Neural cell (in vitro differentiated cells): ENCODE data around the gene GMPPA. TPM values are rescaled to one million over a fixed set of nuclear protein-coding genes. Genes with fewer than 3 reads are reported as not detected.

Experiments used
- H2AFZ ChIP-seq: fragments of 200-600, 300-800 bp; sonication (generic), shearing (Covaris generic); 2 replicates; pipeline ENCODE4 v1.6.0; 2014; ENCODE audit warnings: low read depth, mild to moderate bottlenecking, antibody characterized with exemption, low read length, moderate library complexity
- H3F3A ChIP-seq: fragments of 200-600 bp; shearing (Covaris generic); 2 replicates; pipeline ENCODE4 v1.6.1; 2016; ENCODE audit warnings: mild to moderate bottlenecking, moderate library complexity, mixed read lengths, antibody characterized with exemption, low read length; ENCODE audit not compliant: insufficient read depth, poor library complexity, severe bottlenecking
- H3K27ac ChIP-seq: fragments of 200-600, 300-800 bp; sonication (generic), shearing (Covaris generic); 2 replicates; pipeline ENCODE4 v1.5.1; 2014; ENCODE audit warnings: mild to moderate bottlenecking, low read length, moderate library complexity
- H3K27me3 ChIP-seq: fragments of 300-800, 200-600 bp; sonication (generic), shearing (Covaris generic); 2 replicates; pipeline ENCODE4 v1.6.0; 2014; ENCODE audit warnings: mild to moderate bottlenecking, low read depth, low read length, moderate library complexity; ENCODE audit not compliant: insufficient read depth
- H3K36me3 ChIP-seq: fragments of 300-800, 200-600 bp; sonication (generic), shearing (Covaris generic); 2 replicates; pipeline ENCODE4 v1.5.1; 2014; ENCODE audit warnings: mild to moderate bottlenecking, antibody characterized with exemption, low read length, moderate library complexity; ENCODE audit not compliant: insufficient read depth
- H3K4me2 ChIP-seq: fragments of 300-800, 200-600 bp; sonication (generic), shearing (Covaris generic); 2 replicates; pipeline ENCODE4 v1.6.0; 2014; ENCODE audit warnings: mild to moderate bottlenecking, low read length
- H3K4me3 ChIP-seq: fragments of 300-800, 200-600 bp; sonication (generic), shearing (Covaris generic); 2 replicates; pipeline ENCODE4 v1.5.1; 2014; ENCODE audit warnings: mild to moderate bottlenecking, low read length, moderate library complexity
- H3K79me2 ChIP-seq: fragments of 200-600 bp; shearing (Covaris generic); replicated peaks from 2 replicates; pipeline ENCODE4 v1.6.0; 2014; ENCODE audit warnings: mild to moderate bottlenecking, low read length, moderate library complexity; ENCODE audit not compliant: insufficient read depth
- H3K9ac ChIP-seq: fragments of 300-800, 200-600 bp; sonication (generic), shearing (Covaris generic); 2 replicates; pipeline ENCODE4 v1.6.1; 2016; ENCODE audit warnings: mild to moderate bottlenecking, low read length, mixed read lengths
- H3K9me2 ChIP-seq: fragments of 200-600 bp; shearing (Covaris generic); 2 replicates; pipeline ENCODE4 v1.6.1; 2016; ENCODE audit warnings: mild to moderate bottlenecking, low read length, mixed read lengths; ENCODE audit not compliant: insufficient read depth
- H3K9me3 ChIP-seq: fragments of 200-600, 300-800 bp; sonication (generic), shearing (Covaris generic); 2 replicates; pipeline ENCODE4 v1.6.1; 2016; ENCODE audit warnings: mild to moderate bottlenecking, mixed run types, low read length, moderate library complexity, mixed read lengths
- H4K20me1 ChIP-seq: fragments of 200-600 bp; shearing (Covaris generic); 2 replicates; pipeline ENCODE4 v1.6.1; 2016; ENCODE audit warnings: mild to moderate bottlenecking, mixed run types; ENCODE audit not compliant: insufficient read depth
- CTCF ChIP-seq: fragments of 450-650 bp; IDR thresholded peaks from 2 replicates; pipeline ENCODE4 v1.5.1; 2014; ENCODE audit warnings: antibody characterized with exemption, mild to moderate bottlenecking, moderate library complexity; ENCODE audit not compliant: poor library complexity, severe bottlenecking
- EP300 ChIP-seq: fragments of 450-650 bp; conservative IDR thresholded peaks from 2 replicates; pipeline ENCODE4 v1.6.1; 2014; ENCODE audit warnings: antibody characterized with exemption, mild to moderate bottlenecking, moderate library complexity; ENCODE audit not compliant: poor library complexity, severe bottlenecking
- EZH2 ChIP-seq: fragments of 200-600, 300-800 bp; shearing (Covaris generic), sonication (generic); IDR thresholded peaks from 2 replicates; pipeline ENCODE4 v1.6.1; 2014; ENCODE audit warnings: antibody characterized with exemption, low read length, borderline replicate concordance, mild to moderate bottlenecking; ENCODE audit not compliant: insufficient read depth, poor library complexity, severe bottlenecking
- MXI1 ChIP-seq: fragments of 450-650 bp; conservative IDR thresholded peaks from 2 replicates; pipeline ENCODE4 v1.6.1; 2014; ENCODE audit warnings: antibody characterized with exemption, mild to moderate bottlenecking; ENCODE audit not compliant: poor library complexity, severe bottlenecking
- POLR2AphosphoS5 ChIP-seq: IDR thresholded peaks from 2 replicates; pipeline ENCODE4 v1.6.1; 2012
- RAD21 ChIP-seq: fragments of 450-650 bp; conservative IDR thresholded peaks from 2 replicates; pipeline ENCODE4 v1.6.1; 2014; ENCODE audit warnings: antibody characterized with exemption, mild to moderate bottlenecking, moderate library complexity
- REST ChIP-seq: IDR thresholded peaks from 2 replicates; pipeline ENCODE4 v1.6.1; 2012; ENCODE audit warnings: borderline replicate concordance
- SMC3 ChIP-seq: fragments of 450-650 bp; conservative IDR thresholded peaks from 2 replicates; pipeline ENCODE4 v1.6.1; 2014; ENCODE audit warnings: antibody characterized with exemption, mild to moderate bottlenecking, moderate library complexity; ENCODE audit not compliant: poor library complexity
- TAF1 ChIP-seq: IDR thresholded peaks from 2 replicates; pipeline ENCODE4 v1.6.1; 2012; ENCODE audit warnings: low read depth
- polyA plus RNA-seq: library from polyadenylated mRNA; depleted of rRNA; stranded (reverse); fragments of >200 nt; gene quantifications from 2 replicates; pipeline ENCODE4 v1.2.3, GENCODE V29; 2014

Gene GMPPA
- polyA plus RNA-seq, 1 donor from 2014 or later = 20.4 TPM

DNA sequence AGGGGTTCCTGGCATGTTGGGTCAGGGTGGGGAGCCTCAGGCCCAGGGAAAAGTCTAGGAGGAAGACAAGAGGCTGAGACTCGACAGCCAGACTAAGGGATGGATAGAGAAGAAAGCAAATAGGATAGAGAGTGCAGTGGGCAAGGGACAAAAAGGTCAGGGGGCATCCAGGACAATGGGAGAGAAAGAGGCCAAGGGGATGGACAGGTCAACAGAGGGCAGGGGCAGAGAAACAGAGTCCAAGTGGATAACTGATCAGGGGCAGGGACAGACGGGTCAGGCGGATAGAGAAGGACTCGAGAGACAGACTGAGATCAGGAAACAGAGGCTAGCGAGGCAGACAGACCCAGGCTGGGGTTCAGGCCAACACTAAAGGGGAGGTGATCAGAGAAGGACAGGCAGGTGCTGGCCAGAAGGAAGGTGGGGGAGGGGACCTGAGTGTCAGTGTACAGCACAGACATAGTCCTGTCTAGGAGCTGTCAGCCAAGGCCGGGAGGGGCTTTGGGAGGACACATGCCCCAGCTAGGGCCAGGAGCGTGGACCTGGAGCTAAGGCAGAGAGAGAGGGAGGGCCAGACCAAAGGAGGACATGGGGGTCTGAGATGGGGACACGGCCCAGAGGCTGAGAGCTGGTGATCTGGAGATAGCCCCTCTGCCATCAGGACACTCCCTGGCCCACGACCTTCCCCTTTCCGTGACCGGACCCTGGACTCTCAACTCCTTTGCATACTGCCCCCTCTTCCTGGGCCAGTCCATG lies 27.8 kb downstream of the GMPPA start:
- no peaks in the 10 kb centered on the region for H3F3A ChIP-seq

GRCh38 chr2:219527076-219527394 lies 28.3 kb downstream of the GMPPA start:
- Histone ChIP-seq H3K9me3 (no peaks in the 10 kb centered on the region), H3K27me3 (peaks cover 7% of the 10 kb centered on the region), H3K4me2 (no peak overlapping the region), H4K20me1 (no peaks in the 10 kb centered on the region), H3K9ac (no peak overlapping the region), H3K9me2 (no peaks in the 10 kb centered on the region), H3F3A (no peaks in the 10 kb centered on the region), H3K27ac (no peak overlapping the region), H2AFZ (no peak overlapping the region), H3K4me3 (no peak overlapping the region), H3K79me2 (no peaks in the 10 kb centered on the region), H3K36me3 (no peaks in the 10 kb centered on the region)
- TF ChIP-seq EZH2 = no peak
- no peak for TF ChIP-seq CTCF
- TF ChIP-seq MXI1 = no peak
- no peak for TF ChIP-seq REST
- TF ChIP-seq POLR2AphosphoS5 = no peak

More for the DNA sequence above, 27.8 kb downstream of the GMPPA start:
- Histone ChIP-seq H3K36me3 (no peaks in the 10 kb centered on the region), H3K4me2 (no peak overlapping the region), H4K20me1 (no peaks in the 10 kb centered on the region), H2AFZ (no peak overlapping the region), H3K27me3 (peaks cover 7% of the 10 kb centered on the region), H3K9me3 (no peaks in the 10 kb centered on the region), H3K79me2 (no peaks in the 10 kb centered on the region), H3K4me3 (no peak overlapping the region), H3K9ac (peak overlapping the region; percentile 22), H3K27ac (no peak overlapping the region), H3K9me2 (no peaks in the 10 kb centered on the region)
- TF ChIP-seq CTCF (no peak), TAF1 (no peak), MXI1 (no peak), POLR2AphosphoS5 (no peak), EZH2 (no peak), SMC3 (no peak), REST (no peak), RAD21 (no peak), EP300 (no peak)
